Vein endothelial cell (primary cell): Measurements from ENCODE around the gene FGFR3. TPM values are rescaled to one million over a fixed set of nuclear protein-coding genes. Genes with fewer than 3 reads are reported as not detected.

Experiments used
- total RNA-seq: library from RNA; depleted of rRNA; stranded (reverse); fragments of >200 nt; gene quantifications from 2 replicates; pipeline ENCODE4 v1.2.3, GENCODE V29; 2012

Gene FGFR3
- 0.33 and 0.38 TPM in 2 replicates for total RNA-seq

GRCh38 chr4:1792832-1793495, at the start of gene FGFR3:
TSS of gene FGFR3 (plus strand) at chr4:1793293. CDS start at chr4:1793935, 642 bp downstream.

GRCh38 chr4:1856071-1856942, 63.2 kb downstream of the FGFR3 start, which contains the start of gene LETM1:
TSS of gene LETM1 (minus strand) at chr4:1856156. CDS start at chr4:1855950, 206 bp downstream.

Other genes with a start within 250 kb of the FGFR3 start
- 0.57 and 3.6 TPM in 2 replicates for gene FAM53A, start 109.0 kb upstream of the FGFR3 start, total RNA-seq
- 69.6 and 98.8 TPM in 2 replicates for gene SLBP, start 81.0 kb upstream of the FGFR3 start, total RNA-seq
- gene TMEM129, start 72.0 kb upstream of the FGFR3 start, total RNA-seq: 30.6 and 36.9 TPM in 2 replicates
- 13.1 and 19.5 TPM in 2 replicates for gene TACC3, start 71.8 kb upstream of the FGFR3 start, total RNA-seq
- 96.3 and 100 TPM in 2 replicates for gene LETM1, start 62.9 kb downstream of the FGFR3 start, total RNA-seq
- gene NSD2, start 78.1 kb downstream of the FGFR3 start, total RNA-seq: 63.7 and 78.2 TPM in 2 replicates
- 21.6 and 24.3 TPM in 2 replicates for gene NELFA, start 215.7 kb downstream of the FGFR3 start, total RNA-seq